AG10803 (cell line): ENCODE results near the gene RBM5.

ENCODE experiments used
- DNase-seq: peaks from one replicate; pipeline ENCODE4 v3.0.0; 2010; ENCODE audit warnings: low read depth
- H3K4me3 ChIP-seq: 2 replicates; pipeline ENCODE4 v1.5.1; 2011; ENCODE audit warnings: mild to moderate bottlenecking, low read length, control low read depth
- CTCF ChIP-seq: conservative IDR thresholded peaks from 2 replicates; pipeline ENCODE4 v1.5.1; 2011; ENCODE audit warnings: mild to moderate bottlenecking, low read length, control low read depth, inconsistent platforms

The RBM5 gene

GRCh38 chr3:50088725-50089608, at the start of gene RBM5:
TSS of gene RBM5 (plus strand) at chr3:50088919. CDS start at chr3:50090435, 1,516 bp downstream.
- peak; percentile 92 for DNase-seq
- H3K4me3 ChIP-seq, result peak within 1 kb of the TSS; percentile 100
- no peak for TF ChIP-seq CTCF

GRCh38 chr3:50044976-50045375, 43.7 kb upstream of the RBM5 start:
- no peak for TF ChIP-seq CTCF
- no peak overlapping the region for H3K4me3 ChIP-seq
- DNase-seq, result no peak

GRCh38 chr3:50047426-50047825, 41.3 kb upstream of the RBM5 start:
- H3K4me3 ChIP-seq, result no peak overlapping the region
- DNase-seq, result no peak

GRCh38 chr3:50050361-50050760, 38.4 kb upstream of the RBM5 start:
- DNase-seq, result peak; percentile 71
- H3K4me3 ChIP-seq, result no peak overlapping the region
- no peak for TF ChIP-seq CTCF

More at GRCh38 chr3:50047426-50047825, 41.3 kb upstream of the RBM5 start:
- no peak for TF ChIP-seq CTCF

- TF ChIP-seq CTCF, result no peak
Measured at GRCh38 chr3:50057756-50058155, 31.0 kb upstream of the RBM5 start.

GRCh38 chr3:50068134-50068533, 20.6 kb upstream of the RBM5 start:
- peak; percentile 49 for DNase-seq
- no peak overlapping the region for H3K4me3 ChIP-seq
- no peak for TF ChIP-seq CTCF

More at GRCh38 chr3:50057756-50058155, 31.0 kb upstream of the RBM5 start:
- DNase-seq, result no peak
- H3K4me3 ChIP-seq, result no peak overlapping the region

GRCh38 chr3:50078091-50078490, 10.6 kb upstream of the RBM5 start:
- no peak overlapping the region for H3K4me3 ChIP-seq
- no peak for TF ChIP-seq CTCF
- no peak for DNase-seq
